HAP-1 (cell line): Measurements from ENCODE around the gene MNT.

ENCODE experiments used
- DNase-seq, 2 experiments: peaks; one replicate each; pipeline ENCODE4 v3.0.0-alpha.2; 2016 to 2020; ENCODE audit warnings: low spot score in 2 of 2
- H3K27me3 ChIP-seq: fragments of 250-450 bp; sonication (Bioruptor Pico); 2 replicates; pipeline ENCODE4 v1.5.1; 2020; ENCODE audit warnings: low read depth, mild to moderate bottlenecking, moderate library complexity
- H3K36me3 ChIP-seq: fragments of 250-450 bp; sonication (Bioruptor Pico); replicated peaks from 2 replicates; pipeline ENCODE4 v1.5.1; 2020; ENCODE audit warnings: mild to moderate bottlenecking
- H3K4me1 ChIP-seq: fragments of 250-450 bp; sonication (Bioruptor Pico); 2 replicates; pipeline ENCODE4 v1.5.1; 2020; ENCODE audit warnings: mild to moderate bottlenecking
- H3K4me3 ChIP-seq: fragments of 250-450 bp; sonication (Bioruptor Pico); 2 replicates; pipeline ENCODE4 v1.5.1; 2020; ENCODE audit warnings: mild to moderate bottlenecking, moderate library complexity
- H3K9me3 ChIP-seq: fragments of 250-450 bp; sonication (Bioruptor Pico); 2 replicates; pipeline ENCODE4 v1.5.1; 2020; ENCODE audit warnings: mild to moderate bottlenecking, moderate library complexity
- in situ Hi-C: fragments of 300-500 bp; cut with MboI; formaldehyde crosslinking; loops from 3 replicates; pipeline ENCODE4 v1.14.3; 2020; ENCODE audit warnings: low sequenced_read_pairs, inconsistent platforms, mixed read lengths

Gene MNT

DNA sequence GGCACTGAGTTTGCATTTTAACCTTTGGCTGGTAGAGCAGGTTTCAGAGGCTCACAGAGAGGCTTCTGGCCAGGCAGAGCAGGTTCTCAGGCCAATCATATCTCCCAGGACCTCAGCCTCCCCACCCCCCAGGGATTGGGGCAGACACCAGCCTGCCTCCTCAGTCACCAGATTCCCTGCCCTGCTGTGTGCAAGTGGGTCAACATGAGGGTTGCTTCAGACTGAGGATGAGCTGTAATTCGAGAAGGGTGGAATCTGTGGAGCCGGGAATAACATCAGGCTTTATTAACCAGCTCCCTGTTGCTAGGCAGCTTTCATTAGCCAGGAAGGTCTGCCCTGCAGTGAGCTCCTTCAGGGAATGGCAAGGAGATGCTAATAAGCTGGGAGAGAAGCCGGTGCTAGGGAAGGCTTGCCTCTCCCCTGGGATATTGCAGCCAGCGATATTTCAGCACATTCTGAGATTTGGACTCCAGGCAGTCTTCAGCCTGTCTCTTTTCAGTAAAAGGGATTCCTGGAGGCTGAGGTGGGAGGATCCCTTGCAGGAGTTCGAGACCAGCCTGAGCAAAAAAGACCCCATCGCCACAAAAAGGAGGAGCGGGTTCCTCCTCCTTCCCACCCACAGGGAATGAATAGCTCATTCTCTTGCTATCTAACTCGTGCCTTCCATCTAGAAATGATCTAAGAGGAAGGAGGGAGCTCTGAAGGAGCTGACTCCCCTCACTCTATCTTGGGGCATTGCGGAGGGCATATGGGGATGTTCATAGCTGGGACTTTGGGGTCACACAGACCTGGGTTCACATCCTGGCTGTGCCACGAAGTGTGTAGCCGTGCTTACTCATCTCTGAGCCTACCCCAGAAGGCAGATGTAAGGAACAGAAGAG lies 52.8 kb downstream of the MNT start:
- Histone ChIP-seq H3K4me1 (no peaks in the 10 kb centered on the region), H3K9me3 (no peaks in the 10 kb centered on the region), H3K4me3 (no peak overlapping the region), H3K27me3 (no peaks in the 10 kb centered on the region), H3K36me3 (no peaks in the 10 kb centered on the region; the same call in 1 of the 2 replicates)
- DNase-seq, result peak; percentile 70 to 74
- in situ Hi-C loops, result no loop called here

DNA sequence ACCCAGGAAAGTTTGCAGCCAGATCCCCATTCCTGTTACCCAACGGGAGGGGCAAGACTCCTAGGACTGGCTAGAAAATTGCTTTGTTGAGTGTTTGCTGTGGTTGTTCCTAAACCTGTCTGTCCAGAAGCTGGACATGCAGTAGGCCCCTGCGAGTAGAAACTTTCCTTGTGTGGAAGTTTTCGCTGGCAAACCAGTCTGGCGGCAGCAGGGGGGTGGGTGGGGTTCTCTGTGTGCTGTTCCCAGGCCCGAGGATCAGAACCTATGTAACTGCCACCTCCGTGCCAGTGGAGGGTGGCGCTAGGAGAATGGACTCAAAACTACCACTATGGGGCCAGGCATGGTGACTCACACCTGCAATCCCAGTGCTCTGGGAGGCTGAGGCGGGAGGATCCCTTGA lies 54.4 kb downstream of the MNT start:
- no peaks in the 10 kb centered on the region for H3K9me3 ChIP-seq
- H3K4me3 ChIP-seq, result no peak overlapping the region
- peaks cover 2% of the 10 kb centered on the region; the same call in 1 of the 2 replicates for H3K36me3 ChIP-seq
- in situ Hi-C loops, result no loop called here
- H3K27me3 ChIP-seq, result no peaks in the 10 kb centered on the region
- no peaks in the 10 kb centered on the region for H3K4me1 ChIP-seq
- no peak for DNase-seq

DNA sequence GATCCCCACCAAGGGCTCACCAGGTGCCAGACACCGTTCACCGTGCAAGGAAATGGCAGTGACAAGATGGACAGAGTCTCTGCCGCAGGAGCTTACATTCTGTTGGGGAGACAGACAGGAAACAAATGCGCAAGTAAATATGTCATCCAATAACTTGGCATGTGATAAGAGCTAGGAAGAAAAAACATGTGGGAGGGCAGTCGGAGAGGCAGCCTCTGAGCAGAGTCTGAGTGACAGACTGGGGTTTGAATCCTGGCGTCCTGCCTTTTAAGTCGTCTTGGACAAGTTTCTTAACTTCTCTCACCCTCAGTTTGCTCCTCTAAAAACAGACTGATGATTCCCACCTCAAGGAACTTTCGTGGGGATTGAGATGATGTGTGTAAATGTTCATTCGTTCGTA lies 56.3 kb downstream of the MNT start:
- H3K9me3 ChIP-seq, result no peaks in the 10 kb centered on the region
- in situ Hi-C loops, result no loop called here
- H3K4me1 ChIP-seq, result no peaks in the 10 kb centered on the region
- peaks cover 9% of the 10 kb centered on the region for H3K36me3 ChIP-seq
- no peak overlapping the region for H3K4me3 ChIP-seq
- H3K27me3 ChIP-seq, result no peaks in the 10 kb centered on the region
- DNase-seq, result no peak

DNA sequence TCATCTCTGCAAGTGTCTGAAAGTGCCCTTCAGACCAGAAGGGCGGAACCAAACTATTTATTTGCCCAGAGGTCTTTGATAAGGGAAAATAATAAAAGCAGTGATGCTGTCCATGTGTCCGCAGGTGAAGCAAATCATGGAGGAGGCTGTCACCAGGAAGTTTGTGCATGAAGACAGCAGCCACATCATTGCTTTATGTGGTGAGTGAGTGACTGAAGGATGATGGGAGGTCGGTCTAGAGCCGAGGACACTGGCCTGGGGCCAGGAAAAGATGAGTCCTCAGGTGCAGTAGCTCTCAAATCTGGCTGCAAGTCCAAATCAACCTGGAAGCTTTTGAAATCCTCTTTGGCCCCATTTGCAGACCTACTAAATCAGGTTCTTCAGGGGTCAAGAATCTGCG lies 57.4 kb downstream of the MNT start:
- Histone ChIP-seq H3K27me3 (no peaks in the 10 kb centered on the region), H3K4me3 (no peak overlapping the region), H3K4me1 (no peaks in the 10 kb centered on the region; the same call in 1 of the 2 replicates), H3K36me3 (peaks cover 9% of the 10 kb centered on the region), H3K9me3 (no peaks in the 10 kb centered on the region)
- in situ Hi-C loops, result no loop called here
- no peak for DNase-seq

DNA sequence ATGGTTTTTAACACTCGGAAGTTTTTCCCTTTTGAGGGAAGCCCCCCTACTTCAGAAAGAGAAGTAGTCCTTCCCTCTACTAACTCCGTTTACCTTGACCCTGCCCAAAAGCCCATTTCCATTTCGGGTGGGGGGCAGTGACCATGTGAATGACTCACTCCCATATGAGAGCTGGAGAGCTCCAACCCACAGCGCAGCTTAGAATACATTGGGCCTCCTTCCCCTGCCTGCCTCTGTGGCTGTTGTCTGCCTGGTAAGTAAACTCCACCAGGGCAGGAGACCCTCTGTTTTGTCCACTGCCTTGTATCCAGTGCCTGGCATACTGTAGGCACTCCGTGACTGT lies 62.6 kb downstream of the MNT start:
- in situ Hi-C loops, result no loop called here
- H3K4me3 ChIP-seq, result peak overlapping the region; percentile 81
- peak in 1 of 2 experiments; percentile 27 for DNase-seq
- peaks cover 9% of the 10 kb centered on the region for H3K4me1 ChIP-seq
- H3K36me3 ChIP-seq, result peaks cover 38% of the 10 kb centered on the region
- no peaks in the 10 kb centered on the region for H3K9me3 ChIP-seq
- H3K27me3 ChIP-seq, result no peaks in the 10 kb centered on the region

DNA sequence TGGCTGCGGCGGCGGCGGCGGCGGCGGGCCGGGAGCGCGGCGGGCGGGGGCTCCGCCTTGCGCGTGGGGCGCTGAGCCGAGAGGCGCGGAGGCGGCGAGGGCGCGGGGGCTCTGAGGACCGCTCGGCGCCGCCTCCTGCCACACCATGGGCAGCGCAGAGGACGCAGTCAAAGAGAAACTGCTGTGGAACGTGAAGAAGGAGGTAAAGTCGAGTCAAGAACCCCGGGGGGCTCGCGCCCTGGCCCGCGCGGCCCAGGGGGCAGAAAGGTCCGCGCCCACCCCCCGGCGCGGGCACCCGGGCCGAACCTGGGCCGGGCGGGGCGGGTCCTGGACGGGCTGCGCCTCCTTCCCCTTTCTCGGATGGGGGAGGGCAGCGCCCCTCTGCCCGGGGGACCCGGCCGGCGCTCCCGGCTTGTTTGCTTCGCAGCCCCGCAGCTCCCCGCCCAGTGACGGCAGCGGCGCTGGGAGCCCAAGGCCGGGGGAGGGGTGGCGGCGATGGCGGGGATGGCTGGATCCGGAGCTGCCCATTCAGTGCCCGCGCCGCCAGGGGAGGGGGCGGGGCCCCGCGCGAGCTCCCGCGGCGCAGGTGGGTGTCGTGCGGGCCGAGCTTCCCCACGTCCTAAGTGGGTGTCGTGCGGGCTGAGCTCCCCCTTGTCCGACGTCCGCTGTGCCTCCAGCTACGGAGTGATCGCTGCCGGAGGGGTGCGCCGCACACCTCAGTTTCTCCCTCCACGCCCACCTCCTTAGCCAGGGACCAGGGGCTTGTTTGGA lies 63.1 kb downstream of the MNT start:
- in situ Hi-C loops, result no loop called here

DNA sequence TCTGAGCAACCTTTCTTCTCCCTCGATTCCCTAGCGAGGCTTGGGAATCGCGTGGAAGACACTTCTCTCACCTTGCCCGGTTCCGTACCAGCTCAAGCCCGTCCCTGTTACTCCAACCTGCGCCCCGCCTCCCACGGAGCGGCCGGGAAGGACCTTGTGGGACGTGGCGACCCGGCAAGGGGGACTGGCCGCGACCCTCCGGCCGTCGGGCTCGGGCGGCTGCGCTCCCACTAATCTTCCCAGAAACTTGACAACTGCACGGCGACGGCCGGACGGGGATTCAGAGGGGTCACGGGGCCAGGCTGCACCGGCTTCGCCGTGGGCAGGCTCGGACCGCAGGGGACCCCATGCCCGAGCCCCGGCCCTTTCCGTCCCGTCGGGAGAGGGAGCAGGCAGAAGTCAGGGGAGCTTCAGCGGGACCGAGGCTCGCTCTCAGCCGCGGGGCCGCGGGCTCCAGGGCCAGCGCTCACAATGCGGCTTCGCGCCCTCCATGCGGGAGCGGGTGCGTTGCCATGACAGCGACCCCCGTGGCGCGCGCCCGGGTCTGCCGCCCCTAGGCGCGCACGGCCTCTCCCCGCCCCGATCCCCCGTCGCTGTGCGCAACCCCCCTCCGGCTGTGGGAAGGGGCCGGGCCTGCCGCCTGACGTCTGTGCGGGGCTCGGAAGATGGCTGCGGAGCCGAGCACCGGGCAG lies 63.9 kb downstream of the MNT start, which contains the start of gene SGSM2:
TSS of gene SGSM2 (plus strand) at position 650 of the 692 bp plus-strand sequence. CDS start 188 bp downstream, outside the sequence.
- in situ Hi-C loops, result no loop called here
- peak; percentile 57 to 88 for DNase-seq
- peaks cover 51% of the 10 kb centered on the region for H3K36me3 ChIP-seq
- peak within 1 kb of the TSS; percentile 81 for H3K4me3 ChIP-seq
- H3K9me3 ChIP-seq, result no peaks in the 10 kb centered on the region
- H3K27me3 ChIP-seq, result no peaks in the 10 kb centered on the region
- H3K4me1 ChIP-seq, result peaks cover 9% of the 10 kb centered on the region

More for the DNA sequence above, 63.1 kb downstream of the MNT start:
- peak overlapping the region; percentile 81 for H3K4me3 ChIP-seq
- peaks cover 44% of the 10 kb centered on the region for H3K36me3 ChIP-seq
- H3K27me3 ChIP-seq, result no peaks in the 10 kb centered on the region
- H3K9me3 ChIP-seq, result no peaks in the 10 kb centered on the region
- peaks cover 9% of the 10 kb centered on the region for H3K4me1 ChIP-seq
- peak; percentile 33 to 80 for DNase-seq

DNA sequence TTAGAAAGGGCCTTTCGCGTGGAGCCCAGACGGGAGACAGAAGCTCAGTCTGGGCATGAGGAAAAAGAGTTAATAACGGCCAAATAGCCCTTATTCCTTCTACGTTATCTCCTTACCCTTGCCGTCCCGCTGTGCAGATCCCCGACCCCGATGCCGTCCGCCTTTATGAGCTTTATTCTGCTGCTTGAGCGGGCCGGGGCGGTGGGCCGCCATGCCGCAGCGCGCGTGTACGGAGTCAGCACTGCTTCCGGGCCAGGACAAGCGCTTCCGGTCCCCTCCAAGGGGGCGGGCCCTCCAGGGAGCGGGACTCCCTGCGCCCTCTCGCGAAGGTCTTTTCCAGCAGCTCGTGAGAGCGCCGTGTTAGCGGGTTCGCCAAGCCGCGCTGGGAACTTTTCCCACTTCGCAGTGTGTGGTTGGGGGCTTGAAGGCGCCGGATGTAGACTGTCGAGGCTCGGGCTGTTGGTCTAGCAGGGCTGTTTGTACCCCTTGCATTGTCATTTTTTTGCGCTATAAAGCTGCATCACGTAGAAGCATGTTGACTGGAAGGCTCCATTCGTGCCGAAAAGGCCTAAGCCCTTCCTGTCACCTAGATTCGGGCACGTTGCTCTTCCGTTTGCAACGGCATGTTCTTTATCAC lies 64.5 kb downstream of the MNT start, which contains the start of gene TSR1:
TSS of gene TSR1 (minus strand) at position 243 of the 637 bp plus-strand sequence. CDS start at position 213, 30 bp downstream.
- in situ Hi-C loops, result no loop called here
- H3K4me1 ChIP-seq, result peaks cover 9% of the 10 kb centered on the region
- no peaks in the 10 kb centered on the region for H3K9me3 ChIP-seq
- H3K27me3 ChIP-seq, result no peaks in the 10 kb centered on the region
- DNase-seq, result peak; percentile 91 to 95
- H3K36me3 ChIP-seq, result peaks cover 55% of the 10 kb centered on the region
- peak within 1 kb of the TSS; percentile 81 for H3K4me3 ChIP-seq

DNA sequence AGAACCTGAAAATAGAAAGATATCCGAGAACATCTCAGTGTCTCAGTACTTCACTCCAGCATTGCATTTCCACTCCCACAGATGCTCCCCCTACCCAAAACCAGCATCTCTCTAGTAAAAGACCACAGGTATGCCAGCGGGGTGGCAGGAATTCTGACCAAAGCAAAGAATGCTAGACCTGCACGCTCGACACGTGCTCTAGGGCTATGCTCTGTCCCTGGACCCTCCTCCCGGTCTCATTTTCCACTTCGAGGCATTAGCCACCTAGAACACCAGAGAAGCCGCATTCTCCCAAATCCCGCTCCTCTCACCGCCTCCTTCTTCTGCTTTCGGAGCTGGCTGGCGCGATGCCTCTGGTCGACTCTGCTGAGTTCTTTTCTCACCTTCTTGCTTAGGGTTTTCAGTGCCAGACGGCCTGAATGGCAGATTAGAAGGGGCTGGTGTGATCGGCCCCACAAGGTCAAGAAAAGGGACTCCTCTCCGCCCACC lies 65.1 kb downstream of the MNT start:
- in situ Hi-C loops, result no loop called here
- Histone ChIP-seq H3K9me3 (no peaks in the 10 kb centered on the region), H3K36me3 (peaks cover 55% of the 10 kb centered on the region), H3K27me3 (no peaks in the 10 kb centered on the region), H3K4me3 (peak overlapping the region; percentile 81), H3K4me1 (peaks cover 9% of the 10 kb centered on the region)
- peak in 1 of 2 experiments; percentile 22 for DNase-seq
